Testis (tissue), 5 donors: ENCODE results near the gene FMO1. TPM values are rescaled to one million over a fixed set of nuclear protein-coding genes. Genes with fewer than 3 reads are reported as not detected.

ENCODE experiments used
- DNase-seq: peaks from one replicate; pipeline ENCODE4 v3.0.0-alpha.2; 2019
- H3K27ac ChIP-seq, 2 donors: fragments of 200-600 bp; sonication (generic); one replicate each; pipeline ENCODE4 v1.5.1; 2019
- H3K27me3 ChIP-seq: fragments of 200-600 bp; sonication (generic); one replicate; pipeline ENCODE4 v1.5.1; 2019
- H3K36me3 ChIP-seq: fragments of 200-600 bp; sonication (generic); one replicate; pipeline ENCODE4 v1.5.1; 2017; ENCODE audit warnings: low read depth; ENCODE audit errors: missing control alignments
- H3K4me1 ChIP-seq: fragments of 200-600 bp; sonication (generic); one replicate; pipeline ENCODE4 v1.5.1; 2019
- H3K4me3 ChIP-seq, 2 donors: fragments of 200-600 bp; sonication (generic); one replicate each; pipeline ENCODE4 v1.5.1; 2017 to 2019
- H3K9me3 ChIP-seq: fragments of 200-600 bp; sonication (generic); one replicate; pipeline ENCODE4 v1.5.1; 2017
- CTCF ChIP-seq, 3 experiments: fragments of 450-650 bp in 2 of 3; fragments of 200-600 bp in 1 of 3; sonication (generic) in 1 of 3; IDR thresholded peaks; one replicate each; pipeline ENCODE4 v1.5.1; 2016 to 2019; ENCODE audit warnings: antibody characterized with exemption in 3 of 3, mild to moderate bottlenecking in 2 of 3, moderate library complexity in 1 of 3
- POLR2A ChIP-seq: fragments of 450-650 bp; IDR thresholded peaks from one replicate; pipeline ENCODE4 v1.6.1; 2017; ENCODE audit warnings: antibody characterized with exemption, mild to moderate bottlenecking, moderate library complexity
- WGBS, 2 donors: methylation state at CpG; one replicate each; pipeline ENCODE4 v1.1.5; 2018; 5-methylcytosine and 5-hydroxymethylcytosine counted together
- intact Hi-C: fragments of 100-400 bp; cut with DNase I; formaldehyde crosslinking; loops from one replicate; pipeline ENCODE4 v1.15.1; 2023; ENCODE audit warnings: low total_unique reads
- long read RNA-seq, 2 donors: transcript quantifications; one replicate each; lab custom pipeline, GENCODE V29; 2026
- polyA plus RNA-seq: library from polyadenylated mRNA; stranded (reverse); fragments of 350-450 nt; fragmentation: Illumina TruSeq; extraction: RNeasy Lipid Tissue Mini Kit (QIAGEN cat#74804); gene quantifications from one replicate; pipeline ENCODE4 v1.2.3, GENCODE V29; 2014; ENCODE audit warnings: low read depth, low replicate concordance; ENCODE audit not compliant: insufficient read depth
- total RNA-seq, 2 donors: library from RNA; depleted of rRNA; stranded (reverse); fragments of >200 nt; gene quantifications; one replicate each; pipeline ENCODE4 v1.2.3, GENCODE V29; 2016

The FMO1 gene
- total RNA-seq (1 to 10 TPM in 1 of 2 donors, not detected in 1; 1.7 TPM), polyA plus RNA-seq (3.7 TPM)
- long read RNA-seq, donor 1, partial matches to known transcripts, result 0 of 2 reads
- long read RNA-seq, donor 1, other reads (novel, unspliced or antisense), result 0 of 2 reads
- long read RNA-seq, donor 2, partial matches to known transcripts, result 0 of 1 reads
- long read RNA-seq, donor 2, other reads (novel, unspliced or antisense), result 0 of 1 reads

DNA sequence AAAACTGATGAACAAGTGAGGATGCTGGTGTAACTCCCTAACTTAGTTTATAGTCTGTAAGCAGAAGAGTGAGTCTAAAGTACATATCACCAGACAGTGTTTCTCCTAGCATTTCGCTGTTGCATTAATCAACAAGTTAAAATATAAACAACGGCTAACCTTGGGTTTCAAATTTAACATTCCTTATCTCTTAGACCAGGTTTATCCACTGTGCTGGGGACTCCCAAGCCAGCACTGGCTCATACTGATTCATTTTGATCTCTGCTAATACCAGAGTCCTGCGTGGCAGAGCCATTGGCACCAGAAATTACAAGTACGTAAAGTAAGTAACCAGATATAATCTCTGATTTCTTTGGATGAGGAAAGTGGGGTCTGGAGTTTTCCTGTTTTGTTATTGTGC is at the start of gene FMO1:
Gene FMO1, plus strand, starts transcription at position 193 of the 400 bp plus-strand sequence. CDS start 9,594 bp downstream, outside the sequence.
- TF ChIP-seq CTCF (IDR thresholded peaks at IDR 0.05) (no peak), POLR2A (no peak)

GRCh38 chr1:171204296-171204695 is 44.0 kb upstream of the FMO1 start:
- DNase-seq, result no peak
- TF ChIP-seq POLR2A, result no peak
- no peak for TF ChIP-seq CTCF (IDR thresholded peaks at IDR 0.05)
- no peaks in the 10 kb centered on the region for H3K36me3 ChIP-seq
- no peak overlapping the region for H3K4me3 ChIP-seq
- no peaks in the 10 kb centered on the region for H3K27me3 ChIP-seq
- H3K4me1 ChIP-seq, result no peaks in the 10 kb centered on the region
- H3K9me3 ChIP-seq, result no peaks in the 10 kb centered on the region
- WGBS, 2 donors, result 90% methylated on average over 5 of the region's 5 CpGs
- no peak overlapping the region for H3K27ac ChIP-seq
- intact Hi-C loops, result no loop called here

More for the DNA sequence above, at the start of gene FMO1:
- H3K9me3 ChIP-seq, result no peaks in the 10 kb centered on the region
- no peaks in the 10 kb centered on the region for H3K4me1 ChIP-seq
- H3K27ac ChIP-seq, result no peak within 1 kb of the TSS
- WGBS, 2 donors, result 75 to 80% methylated on average over 4 of the region's 4 CpGs
- no peak for DNase-seq
- no peaks in the 10 kb centered on the region for H3K27me3 ChIP-seq
- intact Hi-C loops, result loop anchor here (10.0 kb wide), 1 partner anchor 66 kb away; the partner anchor contains the start of gene FMO4
- H3K4me3 ChIP-seq, result no peak within 1 kb of the TSS
- no peaks in the 10 kb centered on the region for H3K36me3 ChIP-seq

GRCh38 chr1:171206204-171206977 is 41.9 kb upstream of the FMO1 start:
- no peaks in the 10 kb centered on the region for H3K27me3 ChIP-seq

GRCh38 chr1:171206978-171207355 is 41.3 kb upstream of the FMO1 start:
- H3K4me1 ChIP-seq, result peaks cover 2% of the 10 kb centered on the region
- no peak for TF ChIP-seq POLR2A
- no peak for TF ChIP-seq CTCF (IDR thresholded peaks at IDR 0.05)
- H3K4me3 ChIP-seq, result no peak overlapping the region
- no peaks in the 10 kb centered on the region for H3K27me3 ChIP-seq
- H3K36me3 ChIP-seq, result no peaks in the 10 kb centered on the region
- H3K27ac ChIP-seq, result no peak overlapping the region
- intact Hi-C loops, result no loop called here
- no peaks in the 10 kb centered on the region for H3K9me3 ChIP-seq
- DNase-seq, result no peak
- 92 to 96% methylated on average over 1 of the region's 1 CpG for WGBS, 2 donors

More at GRCh38 chr1:171206204-171206977, 41.9 kb upstream of the FMO1 start:
- no peak for TF ChIP-seq CTCF (IDR thresholded peaks at IDR 0.05)
- Histone ChIP-seq H3K27ac (no peak overlapping the region), H3K4me3 (no peak overlapping the region), H3K4me1 (peaks cover 2% of the 10 kb centered on the region), H3K9me3 (no peaks in the 10 kb centered on the region), H3K36me3 (no peaks in the 10 kb centered on the region)
- no peak for DNase-seq
- intact Hi-C loops, result no loop called here
- WGBS, 2 donors, result 77 to 86% methylated on average over 3 of the region's 3 CpGs
